ENCODE measurements around the gene ABCG2.

DNA sequence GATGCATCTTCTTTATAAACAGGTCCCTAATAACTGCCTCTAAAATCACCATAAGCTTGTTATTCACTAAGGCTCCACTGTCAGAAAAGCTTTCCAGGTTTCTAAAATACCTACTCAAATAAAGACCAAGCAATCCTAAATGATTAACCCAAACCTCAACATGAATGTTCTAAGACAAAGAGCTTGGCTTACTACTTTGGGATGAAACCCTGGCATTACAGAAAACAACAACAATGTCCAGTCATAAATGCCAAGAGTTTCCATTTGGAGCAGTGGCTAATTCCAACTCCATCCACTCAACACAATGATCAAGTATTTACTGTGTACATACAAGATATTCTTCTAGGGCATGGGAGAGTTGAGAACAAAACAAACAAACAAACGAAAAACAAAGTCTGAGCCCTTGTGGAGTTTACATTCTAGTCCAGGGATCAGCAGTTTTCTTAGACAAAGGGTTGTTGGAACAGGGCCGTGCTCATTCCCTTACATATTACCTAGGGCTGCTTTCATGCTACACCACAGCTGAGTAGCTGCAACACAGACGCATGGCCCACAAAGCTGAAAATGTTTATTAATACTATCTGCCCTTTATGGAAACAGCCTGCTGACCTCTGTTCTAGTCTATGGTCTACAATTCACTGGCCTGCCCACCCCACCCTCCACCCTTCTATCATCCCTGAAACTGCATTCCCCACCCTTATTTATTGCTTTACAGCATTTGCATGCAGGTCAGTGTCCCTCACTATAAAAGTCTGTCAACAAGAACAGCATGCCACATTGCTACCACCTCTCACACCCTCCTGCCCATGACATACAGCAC is 23.7 kb downstream of the ABCG2 start:
- TF ChIP-seq POLR2A (IDR thresholded peaks at IDR 0.05) (no peak), CTCF (IDR thresholded peaks at IDR 0.05) (no peak), POLR2AphosphoS5 (IDR thresholded peaks at IDR 0.05) (no peak)

Measured in suprapubic skin (tissue), 4 donors.